ENCODE results near the gene PRTN3.
"Not testable (repeated sequence)": the region's sequence is repeated elsewhere in the genome, so short reads cannot be mapped to it uniquely, and the experiment has no call there.

PRTN3 gene

GRCh38 chr19:816500-816857 is 24.3 kb upstream of the PRTN3 start:
- Mint-ChIP-seq H3K4me1 (ENCODE audit: low read depth) (no peaks in the 10 kb centered on the region), H3K36me3 (ENCODE audit: low read depth) (peaks cover 30% of the 10 kb centered on the region), H3K9me3 (peaks cover 9% of the 10 kb centered on the region), H3K4me3 (no peak overlapping the region), H3K27me3 (ENCODE audit: low read depth) (peaks cover 13% of the 10 kb centered on the region), H3K27ac (no peak overlapping the region)
- DNase-seq (ENCODE audit: low spot score) = no peak

- not testable (repeated sequence) for H3K4me3 Mint-ChIP-seq; H3K27ac Mint-ChIP-seq; DNase-seq (ENCODE audit: low spot score); H3K4me1 Mint-ChIP-seq (ENCODE audit: low read depth); H3K9me3 Mint-ChIP-seq
- Mint-ChIP-seq H3K27me3 (ENCODE audit: low read depth) (peaks cover 28% of the 10 kb centered on the region), H3K36me3 (ENCODE audit: low read depth) (peaks cover 12% of the 10 kb centered on the region)
Measured at GRCh38 chr19:820212-820611, 20.6 kb upstream of the PRTN3 start.

GRCh38 chr19:821231-821824 is 19.5 kb upstream of the PRTN3 start:
- Mint-ChIP-seq H3K9me3 (peaks cover 7% of the 10 kb centered on the region), H3K27ac (no peak overlapping the region), H3K4me1 (ENCODE audit: low read depth) (no peaks in the 10 kb centered on the region), H3K27me3 (ENCODE audit: low read depth) (peaks cover 28% of the 10 kb centered on the region), H3K4me3 (no peak overlapping the region), H3K36me3 (ENCODE audit: low read depth) (peaks cover 6% of the 10 kb centered on the region)
- no peak for DNase-seq (ENCODE audit: low spot score)

GRCh38 chr19:821825-822503 is 18.8 kb upstream of the PRTN3 start, which contains the start of gene PLPPR3:
PLPPR3 (minus strand) TSS chr19:821955; CDS start chr19:821559, 396 bp downstream.
- Mint-ChIP-seq H3K9me3 (peaks cover 1% of the 10 kb centered on the region), H3K36me3 (ENCODE audit: low read depth) (peaks cover under 1% of the 10 kb centered on the region), H3K4me1 (ENCODE audit: low read depth) (no peaks in the 10 kb centered on the region), H3K27ac (no peak within 1 kb of the TSS), H3K27me3 (ENCODE audit: low read depth) (peaks cover 28% of the 10 kb centered on the region), H3K4me3 (no peak within 1 kb of the TSS)
- DNase-seq (ENCODE audit: low spot score) = no peak

GRCh38 chr19:823565-824121 is 17.2 kb upstream of the PRTN3 start:
- H3K27me3 Mint-ChIP-seq (ENCODE audit: low read depth) = peaks cover 28% of the 10 kb centered on the region
- H3K36me3 Mint-ChIP-seq (ENCODE audit: low read depth) = no peaks in the 10 kb centered on the region
- DNase-seq (ENCODE audit: low spot score) = no peak
- H3K4me3 Mint-ChIP-seq = no peak overlapping the region
- H3K9me3 Mint-ChIP-seq = no peaks in the 10 kb centered on the region
- no peak overlapping the region for H3K27ac Mint-ChIP-seq
- no peaks in the 10 kb centered on the region for H3K4me1 Mint-ChIP-seq (ENCODE audit: low read depth)

- no peak overlapping the region for H3K4me3 Mint-ChIP-seq
- no peaks in the 10 kb centered on the region for H3K9me3 Mint-ChIP-seq
- peaks cover 23% of the 10 kb centered on the region for H3K27me3 Mint-ChIP-seq (ENCODE audit: low read depth)
- H3K36me3 Mint-ChIP-seq (ENCODE audit: low read depth) = no peaks in the 10 kb centered on the region
- no peaks in the 10 kb centered on the region for H3K4me1 Mint-ChIP-seq (ENCODE audit: low read depth)
- DNase-seq (ENCODE audit: low spot score) = no peak
- no peak overlapping the region for H3K27ac Mint-ChIP-seq
Measured at GRCh38 chr19:824885-825284, 15.9 kb upstream of the PRTN3 start.

- Mint-ChIP-seq H3K27me3 (ENCODE audit: low read depth) (peaks cover 14% of the 10 kb centered on the region), H3K36me3 (ENCODE audit: low read depth) (no peaks in the 10 kb centered on the region), H3K4me3 (no peak overlapping the region), H3K9me3 (no peaks in the 10 kb centered on the region), H3K27ac (no peak overlapping the region), H3K4me1 (ENCODE audit: low read depth) (no peaks in the 10 kb centered on the region)
- DNase-seq (ENCODE audit: low spot score) = no peak
Measured at GRCh38 chr19:825897-826644, 14.7 kb upstream of the PRTN3 start.

- Mint-ChIP-seq H3K27me3 (ENCODE audit: low read depth) (peaks cover 14% of the 10 kb centered on the region), H3K27ac (no peak overlapping the region), H3K4me1 (ENCODE audit: low read depth) (no peaks in the 10 kb centered on the region), H3K36me3 (ENCODE audit: low read depth) (no peaks in the 10 kb centered on the region), H3K9me3 (no peaks in the 10 kb centered on the region), H3K4me3 (no peak overlapping the region)
- no peak for DNase-seq (ENCODE audit: low spot score)
Measured at GRCh38 chr19:827314-827709, 13.5 kb upstream of the PRTN3 start.

GRCh38 chr19:827710-828321 is 13.0 kb upstream of the PRTN3 start, which contains the start of gene AZU1:
AZU1 (plus strand) TSS chr19:827837; CDS start chr19:827847, 10 bp downstream.
- peaks cover 11% of the 10 kb centered on the region for H3K27me3 Mint-ChIP-seq (ENCODE audit: low read depth)
- no peak within 1 kb of the TSS for H3K4me3 Mint-ChIP-seq
- DNase-seq (ENCODE audit: low spot score) = no peak
- H3K4me1 Mint-ChIP-seq (ENCODE audit: low read depth) = no peaks in the 10 kb centered on the region
- H3K27ac Mint-ChIP-seq = no peak within 1 kb of the TSS
- no peaks in the 10 kb centered on the region for H3K36me3 Mint-ChIP-seq (ENCODE audit: low read depth)
- H3K9me3 Mint-ChIP-seq = no peaks in the 10 kb centered on the region

GRCh38 chr19:829129-829758 is 11.6 kb upstream of the PRTN3 start:
- DNase-seq (ENCODE audit: low spot score) = no peak
- Mint-ChIP-seq H3K27ac (no peak overlapping the region), H3K4me3 (no peak overlapping the region), H3K36me3 (ENCODE audit: low read depth) (no peaks in the 10 kb centered on the region), H3K4me1 (ENCODE audit: low read depth) (no peaks in the 10 kb centered on the region), H3K27me3 (ENCODE audit: low read depth) (no peaks in the 10 kb centered on the region), H3K9me3 (no peaks in the 10 kb centered on the region)

- H3K27ac Mint-ChIP-seq = no peak overlapping the region
Measured at GRCh38 chr19:831407-832369, 9.1 kb upstream of the PRTN3 start.

GRCh38 chr19:834216-834615 is 6.6 kb upstream of the PRTN3 start:
- H3K4me3 Mint-ChIP-seq = no peak overlapping the region
- no peaks in the 10 kb centered on the region for H3K9me3 Mint-ChIP-seq
- no peak overlapping the region for H3K27ac Mint-ChIP-seq
- H3K36me3 Mint-ChIP-seq (ENCODE audit: low read depth) = no peaks in the 10 kb centered on the region
- H3K4me1 Mint-ChIP-seq (ENCODE audit: low read depth) = peaks cover 2% of the 10 kb centered on the region
- no peak for DNase-seq (ENCODE audit: low spot score)
- H3K27me3 Mint-ChIP-seq (ENCODE audit: low read depth) = peaks cover 5% of the 10 kb centered on the region

More at GRCh38 chr19:831407-832369, 9.1 kb upstream of the PRTN3 start:
- Mint-ChIP-seq H3K4me3 (no peak overlapping the region), H3K4me1 (ENCODE audit: low read depth) (peaks cover 2% of the 10 kb centered on the region), H3K36me3 (ENCODE audit: low read depth) (no peaks in the 10 kb centered on the region), H3K27me3 (ENCODE audit: low read depth) (peaks cover 5% of the 10 kb centered on the region), H3K9me3 (no peaks in the 10 kb centered on the region)
- no peak for DNase-seq (ENCODE audit: low spot score)

All from T-helper 2 cell treated with Interferon-gamma antibody and Interleukin-4, amounts not matched to agents 5 μg/mL and 100 μg/mL, for 36 hours (primary cell).